OCI-LY7 (cell line): ENCODE results near the gene SYTL2.

Experiments used
- CTCF ChIP-seq: fragments of 200-600 bp; sonication (generic); conservative IDR thresholded peaks from 2 replicates; pipeline ENCODE4 v1.5.1; 2014; ENCODE audit warnings: mild to moderate bottlenecking, antibody characterized with exemption, low read length, moderate library complexity, mixed read lengths
- EZH2phosphoT487 ChIP-seq: fragments of 200-600 bp; sonication (generic); IDR thresholded peaks from 2 replicates; pipeline ENCODE4 v1.6.1; 2018; ENCODE audit warnings: low read depth, borderline replicate concordance, mild to moderate bottlenecking, mixed run types, antibody characterized with exemption, low read length, moderate library complexity, mixed read lengths

GRCh38 chr11:85651118-85651517 is 159.8 kb downstream of the SYTL2 start:
- TF ChIP-seq CTCF (no peak), EZH2phosphoT487 (no peak)
